ENCODE measurements around the gene EIF4B. TPM values are rescaled to one million over a fixed set of nuclear protein-coding genes. Genes with fewer than 3 reads are reported as not detected.

The EIF4B gene
- total RNA-seq, 1 experiment from 2014 or later = 314 TPM

DNA sequence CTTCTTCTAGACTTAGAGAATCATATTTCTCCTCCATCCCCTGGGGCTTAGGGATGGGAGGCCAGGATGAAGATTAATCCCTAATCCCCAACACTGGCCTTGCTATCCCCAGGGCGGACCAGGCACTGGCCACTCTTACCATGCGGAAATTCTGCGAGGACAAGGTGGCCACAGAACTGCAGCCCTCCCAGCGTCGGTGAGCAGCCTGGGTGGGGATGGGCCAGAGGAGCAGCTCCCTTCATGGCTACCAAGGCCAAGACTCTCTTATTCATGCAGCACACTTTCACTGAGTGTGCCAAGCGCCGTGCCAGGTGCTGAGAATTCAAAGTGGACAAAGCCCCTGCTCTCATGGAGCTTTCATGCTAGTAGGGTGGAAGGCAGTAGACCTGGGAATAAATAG lies 50.6 kb downstream of the EIF4B start:
- no peak for DNase-seq (ENCODE audit: low spot score)

DNA sequence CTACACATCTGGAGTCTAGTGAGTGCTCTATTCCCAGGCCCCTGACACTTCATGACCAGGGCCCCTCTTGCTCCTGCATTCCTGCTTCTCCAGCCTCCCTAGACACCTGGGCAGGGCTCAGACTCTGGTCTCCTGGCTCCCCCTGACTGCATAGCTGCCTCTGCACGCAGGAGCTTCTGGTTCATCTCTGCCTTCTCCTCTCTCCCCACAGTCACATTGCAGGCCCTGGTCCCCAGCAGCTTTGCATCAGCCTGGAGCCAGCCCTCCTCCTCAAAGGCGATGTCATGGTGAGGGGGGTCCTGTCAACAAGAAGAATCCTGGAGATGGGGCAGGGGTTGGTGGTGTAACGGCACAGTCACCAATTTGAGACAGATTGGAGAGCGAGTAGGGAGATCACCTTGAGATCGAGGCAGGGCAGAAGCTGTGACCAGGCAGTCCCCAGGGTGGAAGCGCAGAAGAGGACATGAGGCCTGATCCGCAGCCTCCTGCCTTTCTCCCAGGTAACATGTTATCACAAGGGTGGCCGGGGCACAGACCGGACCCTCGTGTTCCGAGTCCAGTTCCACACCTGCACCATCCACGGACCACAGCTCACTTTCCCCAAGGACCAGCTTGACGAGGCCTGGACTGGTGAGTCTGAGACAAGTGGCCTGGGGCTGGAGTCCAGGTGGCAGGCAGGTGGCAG lies 51.7 kb downstream of the EIF4B start:
- DNase-seq (ENCODE audit: low spot score) = no peak

DNA sequence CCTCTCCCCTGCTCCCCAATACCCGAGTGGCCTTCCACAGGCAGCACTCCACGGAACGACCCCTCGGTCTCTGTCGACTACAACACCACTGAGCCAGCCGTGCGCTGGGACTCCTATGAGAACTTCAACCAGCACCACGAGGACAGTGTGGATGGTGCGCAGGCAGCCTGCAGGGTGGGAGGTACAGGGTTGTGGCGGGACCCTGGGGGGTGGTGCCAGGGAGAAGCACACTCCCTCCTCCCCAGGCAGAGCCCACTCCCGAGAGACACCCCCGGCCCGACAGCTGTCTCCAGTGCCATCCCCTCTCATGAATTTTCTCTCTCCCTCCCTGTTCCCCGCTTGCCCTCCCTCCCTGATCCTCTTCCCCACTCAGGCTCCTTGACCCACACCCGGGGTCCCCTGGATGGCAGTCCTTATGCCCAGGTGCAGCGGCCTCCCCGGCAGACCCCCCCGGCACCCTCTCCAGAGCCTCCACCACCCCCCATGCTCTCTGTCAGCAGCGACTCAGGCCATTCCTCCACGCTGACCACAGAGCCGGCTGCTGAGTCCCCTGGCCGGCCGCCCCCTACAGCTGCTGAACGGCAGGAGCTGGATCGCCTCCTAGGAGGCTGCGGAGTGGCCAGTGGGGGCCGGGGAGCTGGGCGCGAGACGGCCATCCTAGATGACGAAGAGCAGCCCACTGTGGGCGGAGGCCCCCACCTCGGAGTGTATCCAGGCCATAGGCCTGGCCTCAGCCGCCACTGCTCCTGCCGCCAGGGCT lies 52.6 kb downstream of the EIF4B start:
- no peak for DNase-seq (ENCODE audit: low spot score)

DNA sequence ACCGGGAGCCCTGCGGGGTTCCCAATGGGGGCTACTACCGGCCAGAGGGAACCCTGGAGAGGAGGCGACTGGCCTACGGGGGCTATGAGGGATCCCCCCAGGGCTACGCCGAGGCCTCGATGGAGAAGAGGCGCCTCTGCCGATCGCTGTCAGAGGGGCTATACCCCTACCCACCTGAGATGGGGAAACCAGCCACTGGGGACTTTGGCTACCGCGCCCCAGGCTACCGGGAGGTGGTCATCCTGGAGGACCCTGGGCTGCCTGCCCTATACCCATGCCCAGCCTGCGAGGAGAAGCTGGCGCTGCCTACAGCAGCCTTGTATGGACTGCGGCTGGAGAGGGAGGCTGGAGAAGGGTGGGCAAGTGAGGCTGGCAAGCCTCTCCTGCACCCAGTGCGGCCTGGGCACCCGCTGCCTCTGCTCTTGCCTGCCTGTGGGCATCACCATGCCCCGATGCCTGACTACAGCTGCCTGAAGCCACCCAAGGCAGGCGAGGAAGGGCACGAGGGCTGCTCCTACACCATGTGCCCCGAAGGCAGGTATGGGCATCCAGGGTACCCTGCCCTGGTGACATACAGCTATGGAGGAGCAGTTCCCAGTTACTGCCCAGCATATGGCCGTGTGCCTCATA lies 53.3 kb downstream of the EIF4B start:
- no peak for DNase-seq (ENCODE audit: low spot score)

DNA sequence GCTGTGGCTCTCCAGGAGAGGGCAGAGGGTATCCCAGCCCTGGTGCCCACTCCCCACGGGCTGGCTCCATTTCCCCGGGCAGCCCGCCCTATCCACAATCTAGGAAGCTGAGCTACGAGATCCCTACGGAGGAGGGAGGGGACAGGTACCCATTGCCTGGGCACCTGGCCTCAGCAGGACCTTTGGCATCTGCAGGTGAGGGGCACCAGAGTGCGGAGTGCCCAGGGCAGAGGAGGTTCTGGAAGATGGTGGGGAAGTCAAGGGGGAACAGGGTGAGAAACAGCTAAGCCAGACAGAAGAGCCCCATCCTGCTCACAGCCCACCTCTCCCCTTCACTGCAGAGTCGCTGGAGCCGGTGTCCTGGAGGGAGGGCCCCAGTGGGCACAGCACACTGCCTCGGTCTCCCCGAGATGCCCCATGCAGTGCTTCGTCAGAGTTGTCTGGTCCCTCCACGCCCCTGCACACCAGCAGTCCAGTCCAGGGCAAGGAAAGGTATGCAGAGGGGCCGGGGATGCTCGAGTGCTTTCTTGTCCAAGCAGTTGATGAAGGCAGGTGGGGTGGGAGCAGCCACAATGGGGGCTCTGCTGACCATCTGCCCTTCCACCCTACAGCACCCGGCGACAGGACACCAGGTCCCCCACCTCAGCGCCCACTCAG lies 53.9 kb downstream of the EIF4B start:
- DNase-seq (ENCODE audit: low spot score) = no peak

DNA sequence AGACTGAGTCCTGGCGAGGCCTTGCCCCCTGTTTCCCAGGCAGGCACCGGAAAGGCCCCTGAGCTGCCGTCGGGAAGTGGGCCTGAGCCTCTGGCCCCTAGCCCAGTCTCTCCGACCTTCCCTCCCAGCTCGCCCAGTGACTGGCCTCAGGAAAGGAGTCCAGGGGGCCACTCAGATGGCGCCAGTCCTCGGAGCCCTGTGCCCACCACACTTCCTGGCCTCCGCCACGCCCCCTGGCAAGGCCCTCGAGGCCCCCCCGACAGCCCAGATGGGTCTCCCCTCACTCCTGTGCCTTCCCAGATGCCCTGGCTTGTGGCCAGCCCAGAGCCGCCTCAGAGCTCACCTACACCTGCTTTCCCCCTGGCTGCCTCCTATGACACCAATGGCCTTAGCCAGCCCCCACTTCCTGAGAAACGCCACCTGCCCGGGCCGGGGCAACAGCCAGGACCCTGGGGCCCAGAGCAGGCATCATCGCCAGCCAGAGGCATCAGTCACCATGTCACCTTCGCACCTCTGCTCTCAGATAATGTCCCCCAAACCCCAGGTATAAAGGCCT lies 54.5 kb downstream of the EIF4B start:
- no peak for DNase-seq (ENCODE audit: low spot score)

DNA sequence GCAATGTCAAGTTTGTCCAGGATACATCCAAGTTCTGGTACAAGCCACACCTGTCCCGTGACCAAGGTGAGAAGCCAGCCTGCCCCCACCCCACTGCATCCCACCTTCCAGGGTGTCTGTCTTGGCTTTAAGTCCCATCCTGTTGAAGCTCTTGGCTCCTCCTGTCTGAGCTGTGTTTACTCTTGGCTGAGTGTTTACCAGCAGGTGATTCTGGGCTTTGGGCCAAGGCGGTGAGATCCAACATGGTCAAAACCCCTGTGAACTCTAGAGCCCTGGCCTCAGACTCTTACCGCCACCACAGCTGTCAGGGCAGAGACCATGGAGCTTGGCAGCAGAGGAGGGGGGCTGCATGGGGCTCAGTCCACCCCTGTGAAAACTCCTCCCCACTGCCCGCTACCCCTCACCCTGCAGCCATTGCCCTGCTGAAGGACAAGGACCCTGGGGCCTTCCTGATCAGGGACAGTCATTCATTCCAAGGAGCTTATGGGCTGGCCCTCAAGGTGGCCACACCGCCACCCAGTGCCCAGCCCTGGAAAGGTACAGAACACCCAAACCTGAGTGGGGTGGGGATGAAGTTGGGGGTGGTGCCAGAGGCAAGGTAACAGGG lies 55.3 kb downstream of the EIF4B start:
- DNase-seq (ENCODE audit: low spot score) = peak; percentile 42

DNA sequence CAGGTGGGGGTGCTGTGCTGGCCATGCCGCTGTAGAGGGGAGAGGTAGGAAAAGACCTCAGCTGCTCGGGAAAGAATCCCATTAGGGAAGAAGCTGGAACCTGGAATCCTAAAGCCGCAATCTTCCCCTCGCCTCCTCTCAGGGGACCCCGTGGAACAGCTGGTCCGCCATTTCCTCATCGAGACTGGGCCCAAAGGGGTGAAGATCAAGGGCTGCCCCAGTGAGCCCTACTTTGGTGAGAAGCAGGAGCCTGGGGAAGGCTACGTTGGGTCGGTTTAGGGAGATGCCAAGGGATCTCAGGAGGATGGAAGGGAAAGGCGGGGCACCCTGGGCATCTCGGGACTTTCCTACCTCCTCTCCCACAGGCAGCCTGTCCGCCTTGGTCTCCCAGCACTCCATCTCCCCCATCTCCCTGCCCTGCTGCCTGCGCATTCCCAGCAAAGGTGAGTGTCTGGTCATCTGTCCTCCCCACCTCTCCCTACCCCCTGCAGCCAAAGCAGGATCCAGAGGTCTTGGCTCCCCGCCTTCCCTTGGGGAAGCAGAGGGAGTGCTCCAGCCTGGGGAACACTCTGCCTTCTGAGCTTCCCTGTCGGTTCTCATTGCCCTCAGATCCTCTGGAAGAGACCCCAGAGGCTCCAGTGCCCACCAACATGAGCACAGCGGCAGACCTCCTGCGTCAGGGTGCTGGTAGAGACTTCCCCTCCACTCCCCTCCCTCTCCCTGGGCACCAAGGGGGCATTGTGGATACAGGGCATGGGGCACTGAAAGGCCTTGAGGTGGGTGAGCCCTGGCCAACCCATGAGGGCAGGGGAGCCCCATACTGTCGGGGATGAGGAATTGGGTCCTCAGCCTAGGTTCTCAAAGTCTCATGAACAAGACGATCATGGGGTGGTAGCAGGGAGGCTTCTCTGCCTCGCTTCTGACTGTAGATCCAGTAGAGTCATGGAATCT lies 56.0 kb downstream of the EIF4B start:
- no peak for DNase-seq (ENCODE audit: low spot score)

DNA sequence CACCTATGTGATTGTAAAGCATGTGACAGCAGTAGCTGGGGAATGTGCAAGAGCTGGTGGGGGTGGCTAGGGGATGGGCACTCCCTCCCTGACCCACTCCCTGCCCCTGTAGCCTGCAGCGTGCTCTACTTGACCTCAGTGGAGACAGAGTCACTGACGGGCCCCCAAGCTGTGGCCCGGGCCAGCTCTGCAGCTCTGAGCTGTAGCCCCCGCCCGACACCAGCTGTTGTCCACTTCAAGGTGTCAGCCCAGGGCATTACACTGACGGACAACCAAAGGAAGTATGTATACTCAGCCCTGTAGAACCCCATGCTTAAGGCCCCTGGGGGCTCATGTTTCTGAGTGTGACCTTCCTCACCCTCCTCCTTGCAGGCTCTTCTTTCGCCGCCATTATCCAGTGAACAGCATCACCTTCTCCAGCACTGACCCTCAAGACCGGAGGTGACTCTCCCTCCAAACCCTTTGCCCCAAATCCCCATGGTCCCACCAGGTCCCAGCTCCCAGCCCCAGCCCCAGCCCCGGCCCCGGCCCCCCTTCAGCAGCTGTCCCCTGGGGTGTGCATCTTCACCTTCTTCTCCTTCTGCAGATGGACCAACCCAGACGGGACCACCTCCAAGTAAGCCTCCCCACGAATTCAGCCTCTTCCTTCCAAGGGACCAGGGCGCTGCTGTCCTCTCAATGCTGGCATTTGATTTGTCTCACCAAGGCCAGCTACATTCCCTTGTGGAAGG lies 56.9 kb downstream of the EIF4B start:
- no peak for DNase-seq (ENCODE audit: low spot score)

DNA sequence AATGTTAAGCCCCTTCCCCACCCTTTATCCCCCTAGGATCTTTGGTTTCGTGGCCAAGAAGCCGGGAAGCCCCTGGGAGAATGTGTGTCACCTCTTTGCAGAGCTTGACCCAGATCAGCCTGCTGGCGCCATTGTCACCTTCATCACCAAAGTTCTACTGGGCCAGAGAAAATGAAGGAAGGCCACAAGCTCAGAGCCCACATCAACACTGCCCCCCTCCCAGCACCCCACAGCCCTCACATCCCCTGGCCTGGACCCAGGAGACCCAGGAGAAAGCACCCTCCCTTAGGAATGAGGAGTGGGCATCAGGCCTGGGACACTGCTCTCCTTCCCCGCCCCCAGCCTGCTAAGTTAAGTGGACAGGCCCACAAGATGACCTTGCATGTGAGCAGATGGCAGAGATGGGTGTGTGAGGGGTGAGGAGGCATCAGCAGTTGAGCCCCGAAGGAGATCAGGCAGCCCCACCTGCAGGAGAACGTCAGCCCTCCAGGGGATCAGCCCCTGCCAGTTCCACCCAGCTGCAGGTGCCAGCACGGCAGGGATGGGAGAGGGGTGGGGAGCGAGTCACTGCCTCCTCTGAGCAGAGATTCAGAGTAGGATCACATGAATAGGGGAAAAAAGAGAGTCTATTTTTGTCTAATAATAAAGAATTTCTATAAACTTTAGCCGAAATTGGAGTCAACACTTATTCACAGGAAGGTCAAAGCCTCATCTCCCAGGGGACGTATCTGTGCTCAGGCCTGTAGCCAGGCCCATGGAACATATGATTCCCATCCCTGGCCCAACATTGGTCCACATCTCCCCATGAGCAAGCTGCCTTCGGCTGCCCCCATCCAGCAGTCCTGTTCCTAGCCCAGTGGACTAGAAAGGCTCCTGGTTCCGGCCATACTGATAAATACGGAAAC lies 57.7 kb downstream of the EIF4B start:
- peak; percentile 47 for DNase-seq (ENCODE audit: low spot score)

DNA sequence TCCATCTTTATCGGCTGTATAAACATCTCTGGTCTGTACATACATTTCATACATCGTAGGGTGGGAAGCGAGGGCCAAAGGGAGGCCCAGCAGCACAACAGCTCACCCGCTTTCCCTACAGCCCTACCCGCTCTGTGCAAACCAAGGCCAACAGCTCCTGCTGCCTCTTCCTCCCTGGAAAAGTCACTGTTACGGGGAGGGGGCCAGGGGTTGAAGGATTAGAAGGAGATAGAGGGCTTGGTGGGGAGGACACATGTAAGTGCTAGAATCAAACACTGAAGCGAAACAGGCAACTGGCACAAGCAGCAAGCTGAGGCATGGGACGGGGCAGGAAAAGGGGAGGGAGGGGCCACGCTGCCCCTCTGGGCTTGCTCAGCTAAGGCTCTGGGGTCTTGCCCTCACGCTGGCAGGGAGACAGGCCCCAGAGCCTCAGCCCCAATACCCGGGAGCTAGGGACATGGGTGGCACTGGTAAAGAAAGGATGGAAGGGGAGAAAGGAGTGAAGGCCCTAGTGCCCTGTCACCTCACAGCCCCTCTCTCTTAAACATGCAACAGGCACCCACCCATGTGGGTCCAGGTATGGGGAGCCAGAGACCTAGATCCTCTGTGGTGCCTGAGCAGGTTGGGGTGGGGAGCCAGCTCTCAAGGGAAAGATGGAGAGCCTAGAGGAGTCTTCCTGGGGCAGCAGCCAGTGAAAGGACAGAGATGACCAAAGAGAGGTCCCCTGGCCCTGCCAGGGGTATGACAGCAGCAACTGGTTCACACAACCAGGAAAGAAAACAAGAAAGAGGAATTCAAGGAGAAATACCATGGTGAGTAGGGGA lies 58.6 kb downstream of the EIF4B start:
- DNase-seq (ENCODE audit: low spot score) = no peak

DNA sequence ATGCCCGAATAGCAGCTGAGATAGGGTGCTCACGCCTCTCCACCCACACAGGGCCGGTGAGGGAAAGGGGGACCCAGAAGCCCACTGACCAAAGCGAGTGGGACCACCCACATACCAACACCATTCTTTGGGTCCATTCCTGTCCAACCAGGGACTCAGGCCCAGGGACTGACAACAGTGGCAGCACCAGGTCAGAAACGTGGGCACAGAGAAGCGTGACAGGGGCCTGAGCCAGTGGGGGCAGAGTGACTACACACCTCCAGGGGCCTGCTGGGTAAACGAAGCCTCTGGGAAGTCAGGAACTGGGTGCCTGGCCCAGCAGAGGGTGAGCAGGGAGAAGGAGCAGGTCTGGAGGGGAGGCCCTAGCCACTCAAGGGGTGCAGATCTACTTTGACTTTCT lies 59.2 kb downstream of the EIF4B start:
- DNase-seq (ENCODE audit: low spot score) = no peak

DNA sequence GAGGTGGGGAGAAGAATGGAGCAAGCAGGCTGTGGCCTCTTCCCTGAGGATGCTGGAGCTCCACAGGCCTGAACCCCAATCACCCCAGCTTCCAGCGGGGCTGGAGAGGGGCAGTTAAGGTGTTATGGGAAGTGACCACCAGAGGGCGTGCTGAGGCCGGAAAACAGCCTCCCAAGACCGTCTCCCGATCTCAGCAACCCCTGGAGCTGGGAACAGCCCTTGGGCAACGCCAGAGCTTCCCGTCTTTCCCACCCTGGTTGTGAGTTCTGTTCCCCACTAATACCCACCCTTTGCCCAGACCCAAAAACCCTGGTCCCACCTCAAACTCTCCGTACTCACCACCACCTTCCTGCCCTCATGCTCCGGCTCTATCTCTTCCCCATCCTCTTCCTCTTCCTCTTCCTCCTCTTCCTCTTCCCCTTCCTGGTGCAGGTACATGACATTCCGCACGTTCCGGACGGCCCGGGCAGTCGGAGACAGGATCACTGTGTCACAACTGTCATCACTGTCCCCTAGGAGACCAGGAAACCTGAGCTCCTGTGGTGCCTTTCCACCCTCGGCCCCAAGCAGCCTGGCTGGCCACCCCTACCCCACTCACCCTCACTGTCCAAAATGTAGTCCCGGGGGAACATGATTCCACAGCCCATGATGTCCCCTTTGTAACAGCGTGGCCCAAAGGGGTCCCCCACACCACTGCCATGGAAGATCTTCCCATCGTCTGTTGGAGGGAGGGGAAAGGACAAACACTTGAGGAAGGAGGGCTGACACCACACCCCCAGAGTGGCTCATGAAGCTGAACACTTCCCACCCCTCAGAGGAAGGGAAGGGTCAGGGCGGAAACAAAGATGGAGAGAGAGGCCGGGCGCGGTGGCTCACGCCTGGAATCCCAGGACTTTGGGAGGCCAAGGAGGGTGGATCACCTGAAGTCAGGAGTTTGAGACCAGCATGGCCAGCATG lies 60.0 kb downstream of the EIF4B start:
- peak; percentile 73 for DNase-seq (ENCODE audit: low spot score)

DNA sequence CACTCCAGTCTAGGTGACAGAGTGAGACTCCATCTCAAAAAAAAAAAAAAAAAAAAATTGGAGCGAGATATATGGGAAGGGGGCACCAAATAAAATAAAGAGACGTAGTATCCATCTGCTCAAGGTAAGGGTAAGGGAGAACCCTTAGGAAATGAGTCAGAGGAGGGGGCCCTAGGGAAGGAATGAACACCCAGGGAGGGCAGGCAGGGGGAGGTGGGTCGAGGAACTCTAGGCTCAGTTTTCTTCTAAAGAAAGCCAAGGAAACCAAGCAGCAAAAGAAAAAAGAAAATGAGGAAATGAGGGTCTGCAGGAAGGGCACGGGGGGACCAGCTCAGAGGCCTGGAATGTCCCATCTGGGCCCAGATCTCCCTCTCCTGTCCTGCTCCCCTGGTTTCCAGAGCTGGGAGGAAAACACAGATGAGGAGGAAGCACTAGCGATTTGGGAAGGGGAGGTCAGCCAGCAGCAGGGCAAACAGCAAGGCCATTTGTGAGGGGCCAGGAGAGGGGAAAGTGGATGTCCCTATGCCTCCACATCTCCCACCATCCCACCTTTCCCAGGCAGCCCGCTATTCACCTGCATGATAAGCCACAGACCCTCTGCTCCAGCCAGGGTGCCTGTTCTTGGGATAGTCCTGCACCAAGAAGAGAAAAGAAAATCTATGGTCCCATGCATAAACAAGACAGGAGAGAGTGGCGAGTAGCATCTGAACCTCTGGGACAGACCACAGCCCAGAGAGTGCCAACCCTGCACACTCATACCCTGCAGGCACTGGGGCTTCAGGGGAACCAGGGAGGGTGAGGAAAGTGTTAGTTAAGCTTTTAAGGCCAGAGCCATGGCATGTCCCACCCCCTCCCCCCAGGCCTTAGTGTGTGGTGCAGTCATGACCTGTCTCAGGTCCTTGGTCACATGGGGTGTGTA lies 61.1 kb downstream of the EIF4B start:
- no peak for DNase-seq (ENCODE audit: low spot score)

DNA sequence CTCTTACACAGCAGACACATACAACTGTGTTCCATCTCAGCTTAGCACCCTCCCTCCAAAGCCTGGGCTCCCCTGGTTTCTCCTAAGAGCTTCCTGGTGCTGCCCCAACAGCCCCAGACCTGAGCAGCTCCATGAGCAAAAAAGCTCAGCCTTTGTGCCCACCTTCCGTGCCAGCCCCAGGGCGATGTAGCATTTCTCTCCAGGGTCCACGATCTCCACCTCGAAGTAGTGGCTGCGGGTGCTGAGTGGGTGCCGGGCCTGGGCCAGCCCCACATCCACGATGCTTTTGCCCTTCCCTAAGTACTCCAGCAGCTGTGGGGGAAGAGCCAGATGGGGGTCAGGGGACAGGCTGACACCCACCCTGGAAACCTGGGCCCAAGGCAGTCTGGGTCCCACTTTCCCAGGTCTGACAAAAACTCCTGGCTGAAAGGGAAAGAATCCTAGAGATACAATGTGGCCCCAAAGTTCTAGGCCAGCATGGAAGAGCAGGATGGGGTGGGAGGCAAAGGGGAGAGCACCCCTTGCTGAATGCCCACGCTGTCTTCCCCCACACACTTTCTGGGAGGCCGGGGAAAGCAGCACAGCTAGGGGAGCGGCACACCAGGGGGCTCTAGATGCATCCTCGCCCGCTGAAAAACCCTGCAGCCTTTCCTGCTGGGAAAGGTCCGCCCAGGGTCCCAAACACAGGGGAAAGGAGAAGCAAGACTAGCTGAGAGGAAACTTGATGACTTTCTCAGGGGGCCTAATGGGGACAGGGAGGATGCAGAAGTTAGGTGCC lies 61.9 kb downstream of the EIF4B start:
- DNase-seq (ENCODE audit: low spot score) = no peak

Data from A172 (cell line).